H1 (cell line): ENCODE results near the gene ARHGAP10. TPM values are rescaled to one million over a fixed set of nuclear protein-coding genes. Genes with fewer than 3 reads are reported as not detected.

Experiments used
- CTCF ChIA-PET: fragments of 300-600 bp; sonication (Branson Sonifier 250); formaldehyde crosslinking; loops from one replicate; lab custom pipeline; 2021; ENCODE audit not compliant: partially characterized antibody; lab: Charles Lee
- POLR2A ChIA-PET: fragments of 300-600 bp; sonication (Branson Sonifier 250); formaldehyde crosslinking; loops from one replicate; lab custom pipeline; 2021; ENCODE audit warnings: inconsistent platforms; ENCODE audit not compliant: partially characterized antibody; lab: Charles Lee
- DNase-seq, 2 experiments: peaks; one replicate each; pipeline versions ENCODE4 v3.0.0 to v3.0.0-alpha.2; 2010 to 2022; ENCODE audit warnings: low spot score in 2 of 2, low read depth in 1 of 2, mixed read lengths in 1 of 2
- FAIRE-seq: peaks from 2 replicates; lab custom pipeline; 2011; peaks lifted over from hg19 to GRCh38; lab: Jason Lieb, UNC
- H2AFZ ChIP-seq: 2 replicates; pipeline ENCODE4 v1.8.1; 2012; ENCODE audit warnings: low read length, inconsistent platforms
- H2AK5ac ChIP-seq: 2 replicates; pipeline ENCODE4 v1.6.1; 2013; ENCODE audit warnings: low read depth, low read length
- H2BK120ac ChIP-seq: replicated peaks from 2 replicates; pipeline ENCODE3; 2013; ENCODE audit warnings: low read depth, low read length, inconsistent platforms
- H2BK12ac ChIP-seq: 2 replicates; pipeline ENCODE4 v1.6.1; 2013; ENCODE audit warnings: low read depth, low read length
- H2BK15ac ChIP-seq: 2 replicates; pipeline ENCODE4 v1.6.1; 2013; ENCODE audit warnings: low read length
- H2BK20ac ChIP-seq: 2 replicates; pipeline ENCODE4 v1.6.1; 2013; ENCODE audit warnings: low read length
- H2BK5ac ChIP-seq: 2 replicates; pipeline ENCODE4 v1.6.1; 2013; ENCODE audit warnings: low read depth, low read length
- H3K14ac ChIP-seq: 2 replicates; pipeline ENCODE4 v1.6.1; 2013; ENCODE audit warnings: inconsistent platforms; ENCODE audit not compliant: insufficient read length
- H3K18ac ChIP-seq: 2 replicates; pipeline ENCODE4 v1.6.1; 2013; ENCODE audit warnings: low read length; ENCODE audit errors: extremely low read depth
- H3K23ac ChIP-seq: 2 replicates; pipeline ENCODE4 v1.6.1; 2013; ENCODE audit warnings: inconsistent platforms; ENCODE audit not compliant: insufficient read length
- H3K23me2 ChIP-seq: 2 replicates; pipeline ENCODE4 v1.6.1; 2013; ENCODE audit warnings: low read depth, low read length
- H3K27ac ChIP-seq: 2 replicates; pipeline ENCODE4 v1.6.1; 2011; ENCODE audit warnings: low read depth, low read length, inconsistent platforms
- H3K27me3 ChIP-seq, 4 experiments: replicated peaks in 1 of 4; 1 replicate in 1 of 4; 2 replicates in 3 of 4; pipeline versions ENCODE4 v1.6.1 to v1.8.1; 2011 to 2013; ENCODE audit warnings: low read length in 3 of 4, mild to moderate bottlenecking in 3 of 4, inconsistent platforms in 2 of 4, mixed read lengths in 2 of 4, moderate library complexity in 1 of 4; ENCODE audit not compliant: control insufficient read depth in 3 of 4, insufficient read depth in 3 of 4; ENCODE audit errors: extremely low read depth in 1 of 4
- H3K36me3 ChIP-seq, 4 experiments: 2 replicates each; pipeline versions ENCODE4 v1.6.1 to v1.8.1; 2011 to 2013; ENCODE audit warnings: mild to moderate bottlenecking in 4 of 4, low read length in 3 of 4, moderate library complexity in 2 of 4, control low read depth in 1 of 4, inconsistent platforms in 1 of 4; ENCODE audit not compliant: insufficient read depth in 4 of 4, control insufficient read depth in 2 of 4
- H3K4ac ChIP-seq: replicated peaks from 2 replicates; pipeline ENCODE3; 2013; ENCODE audit warnings: low read length, low read depth, mixed read lengths, inconsistent platforms; ENCODE audit not compliant: insufficient read length
- H3K4me1 ChIP-seq, 4 experiments: replicated peaks in 1 of 4; 1 replicate in 1 of 4; 2 replicates in 3 of 4; pipeline versions ENCODE4 v1.6.1 to v1.8.1; 2011 to 2013; ENCODE audit warnings: low read length in 3 of 4, inconsistent platforms in 2 of 4, mixed read lengths in 1 of 4; ENCODE audit not compliant: insufficient read depth in 4 of 4, control insufficient read depth in 3 of 4
- H3K4me2 ChIP-seq, 2 experiments: 2 replicates each; pipeline versions ENCODE4 v1.6.1 to v1.8.1; 2011 to 2013; ENCODE audit warnings: low read depth in 2 of 2, low read length in 2 of 2, control low read depth in 1 of 2, inconsistent platforms in 1 of 2, mild to moderate bottlenecking in 1 of 2; ENCODE audit not compliant: insufficient read depth in 1 of 2
- H3K4me3 ChIP-seq, 4 experiments: fragments of 200-600, 300-600 bp in 1 of 4; sonication (generic), shearing (Covaris generic), sonication (Bioruptor Twin) in 1 of 4; 2 replicates each; pipeline versions ENCODE4 v1.5.1 to v1.8.1; 2011 to 2016; ENCODE audit warnings: low read length in 4 of 4, low read depth in 3 of 4, control low read depth in 2 of 4, inconsistent platforms in 2 of 4, mild to moderate bottlenecking in 2 of 4, mixed read lengths in 1 of 4, moderate library complexity in 1 of 4; ENCODE audit not compliant: insufficient read depth in 2 of 4; ENCODE audit errors: extremely low read depth in 1 of 4
- H3K56ac ChIP-seq: replicated peaks from 2 replicates; pipeline ENCODE3; 2013; ENCODE audit warnings: low read depth, mild to moderate bottlenecking, mixed read lengths, low read length, inconsistent platforms; ENCODE audit not compliant: insufficient read length
- H3K79me1 ChIP-seq: 2 replicates; pipeline ENCODE4 v1.6.1; 2013; ENCODE audit warnings: low read depth, low read length, control low read depth
- H3K79me2 ChIP-seq, 2 experiments: 2 replicates each; pipeline versions ENCODE4 v1.6.1 to v1.8.1; 2012 to 2013; ENCODE audit warnings: low read length in 2 of 2, mild to moderate bottlenecking in 2 of 2, inconsistent platforms in 1 of 2; ENCODE audit not compliant: insufficient read depth in 2 of 2, control insufficient read depth in 1 of 2
- H3K9ac ChIP-seq, 4 experiments: replicated peaks in 1 of 4; 1 replicate in 1 of 4; 2 replicates in 3 of 4; pipeline versions ENCODE4 v1.6.1 to v1.8.1; 2011 to 2013; ENCODE audit warnings: low read depth in 3 of 4, low read length in 3 of 4, control low read depth in 2 of 4, mild to moderate bottlenecking in 2 of 4, moderate library complexity in 2 of 4, inconsistent platforms in 1 of 4; ENCODE audit errors: extremely low read depth in 1 of 4
- H3K9me3 ChIP-seq, 2 experiments: 2 replicates each; pipeline versions ENCODE4 v1.6.1 to v1.8.1; 2012 to 2013; ENCODE audit warnings: mild to moderate bottlenecking in 2 of 2, moderate library complexity in 2 of 2, control low read depth in 1 of 2, inconsistent platforms in 1 of 2, low read depth in 1 of 2, low read length in 1 of 2, mixed read lengths in 1 of 2; ENCODE audit not compliant: insufficient read depth in 2 of 2
- H4K20me1 ChIP-seq, 2 experiments: replicated peaks in 1 of 2; 2 replicates each; pipeline versions ENCODE3 to v1.8.1; 2011 to 2013; ENCODE audit warnings: inconsistent platforms in 2 of 2, low read length in 2 of 2, mild to moderate bottlenecking in 1 of 2; ENCODE audit not compliant: insufficient read depth in 2 of 2, control insufficient read depth in 1 of 2
- H4K5ac ChIP-seq: 2 replicates; pipeline ENCODE4 v1.6.1; 2013; ENCODE audit warnings: low read length, low read depth, mixed read lengths, inconsistent platforms; ENCODE audit not compliant: insufficient read length
- H4K8ac ChIP-seq: 2 replicates; pipeline ENCODE4 v1.8.0; 2013; ENCODE audit warnings: mild to moderate bottlenecking, moderate library complexity, low read length, inconsistent platforms; ENCODE audit not compliant: insufficient read depth; ENCODE audit errors: extremely low read depth
- H4K91ac ChIP-seq: replicated peaks from 2 replicates; pipeline ENCODE3; 2013; ENCODE audit warnings: low read length, mixed read lengths, inconsistent platforms; ENCODE audit not compliant: insufficient read length
- POU5F1 ChIP-seq: IDR thresholded peaks from 2 replicates; pipeline ENCODE4 v1.6.1; 2011; ENCODE audit warnings: low read depth, mild to moderate bottlenecking, low read length, moderate library complexity
- WGBS, 2 experiments: shearing (Covaris generic) in 1 of 2; methylation state at CpG; one replicate each; pipeline versions ENCODE4 v1.1.6 to v1.1.7; 2013 to 2015; ENCODE audit warnings: low lambda C conversion rate in 2 of 2, mixed read lengths in 2 of 2, inconsistent platforms in 1 of 2, low coverage in 1 of 2, missing lambda C conversion rate in 1 of 2; ENCODE audit not compliant: insufficient replicate concordance in 2 of 2, insufficient coverage in 1 of 2, insufficient read length in 1 of 2; ENCODE audit errors: extremely low coverage in 1 of 2, missing lambda C conversion rate in 1 of 2; 5-methylcytosine and 5-hydroxymethylcytosine counted together
- polyA plus RNA-seq, 7 experiments: library from polyadenylated mRNA; depleted of rRNA in 3 of 7; stranded (reverse) in 5 of 7; unstranded in 2 of 7; fragments of >200 nt in 5 of 7; fragments of 200-250 nt in 2 of 7; gene quantifications; 1 replicate in 5 of 7; 2 replicates in 1 of 7; 4 replicates in 1 of 7; pipeline versions ENCODE4 v1.2.1 to v1.2.3, GENCODE V29; 2011 to 2013; ENCODE audit warnings: missing spikeins in 2 of 7, mixed read lengths in 2 of 7
- total RNA-seq: library from RNA; stranded (reverse); fragmentation: NEBNext Ultra II Directional; extraction: Animal tissue kit (Norgen Biotek cat#: 25700); gene quantifications from 2 replicates; pipeline ENCODE4 v1.2.1, GENCODE V29; 2021

Gene ARHGAP10
- total and polyA plus RNA-seq, 2 of the 8 experiments (the other 6 are each of a cell fraction or from before 2014, with no cell fraction given), result 3.7 to 6.1 TPM

DNA sequence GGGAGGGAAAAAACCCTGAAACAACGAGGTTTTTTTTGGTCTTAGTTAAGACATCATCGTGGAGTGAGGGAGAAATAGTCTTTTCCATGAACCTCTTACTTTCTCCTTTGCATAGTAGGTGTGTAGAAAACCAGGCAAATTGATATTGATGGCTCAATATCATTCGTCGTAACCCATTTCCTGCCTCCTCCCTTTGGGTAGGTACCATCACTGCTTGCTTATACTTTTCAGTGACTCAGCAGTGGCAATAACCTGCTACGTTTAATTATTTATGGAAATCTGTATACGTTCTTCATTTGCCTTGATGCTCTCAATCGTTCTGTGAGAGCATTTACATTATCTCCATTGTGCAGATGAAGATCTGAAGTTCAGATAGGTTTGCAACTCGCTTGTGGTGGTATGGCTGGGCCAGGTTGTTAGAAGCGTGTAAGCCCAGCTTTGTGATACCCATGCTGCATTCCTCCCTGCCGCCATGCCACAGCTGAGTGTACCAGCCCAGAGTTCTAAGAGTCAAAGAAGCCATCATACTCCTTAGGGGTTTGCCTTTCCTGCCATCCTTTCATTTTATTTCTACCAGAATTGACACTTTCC lies 212.9 kb downstream of the ARHGAP10 start:
- H2AK5ac ChIP-seq, result no peak overlapping the region
- no peak for TF ChIP-seq POU5F1
- H2BK20ac ChIP-seq, result no peak overlapping the region
- H3K36me3 ChIP-seq, result no peaks in the 10 kb centered on the region; a peak in 1 of 8 replicates
- no peak overlapping the region for H2BK15ac ChIP-seq
- H3K27me3 ChIP-seq, result no peaks in the 10 kb centered on the region
- H2BK12ac ChIP-seq, result no peak overlapping the region
- CTCF ChIA-PET, result no interaction called here
- H4K5ac ChIP-seq, result no peak overlapping the region
- no peak overlapping the region for H3K23ac ChIP-seq
- H3K27ac ChIP-seq, result no peak overlapping the region
- no peaks in the 10 kb centered on the region for H3K9me3 ChIP-seq
- H4K91ac ChIP-seq, result no peak overlapping the region
- WGBS, 2 experiments, result 90% methylated on average over 10 of the region's 10 CpGs; no CpG with 5 or more reads in 1 of the 2 experiments
- H3K18ac ChIP-seq, result no peak overlapping the region
- no peak overlapping the region for H3K4me2 ChIP-seq
- H4K8ac ChIP-seq, result no peak overlapping the region
- no peaks in the 10 kb centered on the region for H4K20me1 ChIP-seq
- no peak overlapping the region for H3K4me3 ChIP-seq
- H3K23me2 ChIP-seq, result no peaks in the 10 kb centered on the region
- no peaks in the 10 kb centered on the region for H3K79me2 ChIP-seq
- H2BK5ac ChIP-seq, result no peak overlapping the region
- no peak overlapping the region for H3K14ac ChIP-seq
- no peaks in the 10 kb centered on the region for H3K79me1 ChIP-seq
- no peak overlapping the region for H3K9ac ChIP-seq
- H2AFZ ChIP-seq, result no peak overlapping the region
- H3K4ac ChIP-seq, result no peak overlapping the region
- FAIRE-seq (no peak), DNase-seq (no peak)
- no peaks in the 10 kb centered on the region for H3K4me1 ChIP-seq
- no peak overlapping the region for H2BK120ac ChIP-seq
- POLR2A ChIA-PET, result no interaction called here
- H3K56ac ChIP-seq, result no peak overlapping the region
